Activated CD4-positive, alpha-beta memory T cell treated with anti-CD3 and anti-CD28 coated beads, Interleukin-2, amount 10 ng/mL, durations not matched to agents 7 days and 5 days (primary cell): ENCODE results near the gene SLC7A9. TPM values are rescaled to one million over a fixed set of nuclear protein-coding genes. Genes with fewer than 3 reads are reported as not detected.
"Not testable (repeated sequence)": the region's sequence is repeated elsewhere in the genome, so short reads cannot be mapped to it uniquely, and the experiment has no call there.

Experiments
- CTCF ChIA-PET: fragments of 350-600 bp; sonication (Branson Sonifier 250); formaldehyde crosslinking; loops from one replicate; lab custom pipeline; 2021; ENCODE audit warnings: antibody characterized with exemption, inconsistent platforms; lab: Charles Lee
- POLR2A ChIA-PET: fragments of 350-600 bp; sonication (Branson Sonifier 250); formaldehyde crosslinking; loops from one replicate; lab custom pipeline; 2021; ENCODE audit warnings: antibody characterized with exemption; lab: Charles Lee
- DNase-seq: peaks from one replicate; pipeline ENCODE4 v3.0.0-alpha.2; 2020
- H3K27ac Mint-ChIP-seq: one replicate; pipeline ENCODE4 v1.8.0; 2021; ENCODE audit warnings: mild to moderate bottlenecking, mixed read lengths
- H3K27me3 Mint-ChIP-seq: one replicate; pipeline ENCODE4 v1.8.0; 2021; ENCODE audit warnings: mixed read lengths
- H3K36me3 Mint-ChIP-seq: one replicate; pipeline ENCODE4 v1.8.0; 2021; ENCODE audit warnings: low read depth, mixed read lengths
- H3K4me1 Mint-ChIP-seq: one replicate; pipeline ENCODE4 v1.8.0; 2021; ENCODE audit warnings: mixed read lengths
- H3K4me3 Mint-ChIP-seq: one replicate; pipeline ENCODE4 v1.8.0; 2021; ENCODE audit warnings: mild to moderate bottlenecking, mixed read lengths
- H3K9me3 Mint-ChIP-seq: one replicate; pipeline ENCODE4 v1.8.0; 2021; ENCODE audit warnings: mixed read lengths
- total RNA-seq, 2 experiments: library from RNA; stranded (reverse); gene quantifications; one replicate each; pipeline ENCODE4 v1.2.3, GENCODE V29; 2021

SLC7A9 gene
- total RNA-seq, 2 experiments from 2014 or later: 0.20 to 0.30 TPM

DNA sequence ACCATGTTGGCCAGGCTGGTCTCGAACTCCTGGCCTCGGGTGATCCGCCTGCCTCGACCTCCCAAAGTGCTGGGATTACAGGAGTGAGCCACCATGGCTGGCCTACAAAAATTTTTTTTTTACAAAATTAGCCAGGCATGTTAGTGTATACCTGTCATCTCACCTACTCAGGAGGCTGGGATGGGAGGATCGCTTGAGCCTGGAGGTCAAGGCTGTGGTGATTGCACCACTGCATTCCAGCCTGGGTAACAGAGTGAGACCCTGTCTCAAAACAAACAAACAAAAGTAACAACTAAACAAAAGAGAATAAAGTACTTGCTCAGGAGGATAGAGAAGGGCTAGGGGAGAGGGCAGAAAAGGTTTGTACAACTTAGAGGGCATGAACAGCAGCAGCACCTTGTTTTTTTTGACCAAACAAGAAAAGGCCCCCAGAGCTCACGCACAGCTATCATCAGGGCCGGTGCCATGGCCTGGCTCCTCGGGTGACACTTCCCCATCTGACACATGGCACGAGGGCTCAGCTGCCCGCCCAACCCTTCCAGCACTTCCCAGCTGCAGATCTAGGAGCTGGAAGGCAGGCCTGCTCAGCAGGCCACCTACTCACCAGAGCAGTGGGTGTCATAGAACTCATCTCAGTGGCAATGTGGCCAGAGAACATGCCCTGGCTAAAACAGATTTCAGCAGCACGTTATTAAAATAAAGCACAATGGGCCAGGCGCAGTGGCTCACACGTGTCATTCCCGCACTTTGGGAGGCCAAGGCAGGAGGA is 8.6 kb upstream of the SLC7A9 start:
- H3K36me3 Mint-ChIP-seq: no peaks in the 10 kb centered on the region
- no peaks in the 10 kb centered on the region for H3K27me3 Mint-ChIP-seq
- peaks cover 2% of the 10 kb centered on the region for H3K4me1 Mint-ChIP-seq
- no peak for DNase-seq
- CTCF ChIA-PET: no interaction called here
- H3K27ac Mint-ChIP-seq: no peak overlapping the region
- POLR2A ChIA-PET: no interaction called here
- no peak overlapping the region for H3K4me3 Mint-ChIP-seq
- H3K9me3 Mint-ChIP-seq: no peaks in the 10 kb centered on the region

DNA sequence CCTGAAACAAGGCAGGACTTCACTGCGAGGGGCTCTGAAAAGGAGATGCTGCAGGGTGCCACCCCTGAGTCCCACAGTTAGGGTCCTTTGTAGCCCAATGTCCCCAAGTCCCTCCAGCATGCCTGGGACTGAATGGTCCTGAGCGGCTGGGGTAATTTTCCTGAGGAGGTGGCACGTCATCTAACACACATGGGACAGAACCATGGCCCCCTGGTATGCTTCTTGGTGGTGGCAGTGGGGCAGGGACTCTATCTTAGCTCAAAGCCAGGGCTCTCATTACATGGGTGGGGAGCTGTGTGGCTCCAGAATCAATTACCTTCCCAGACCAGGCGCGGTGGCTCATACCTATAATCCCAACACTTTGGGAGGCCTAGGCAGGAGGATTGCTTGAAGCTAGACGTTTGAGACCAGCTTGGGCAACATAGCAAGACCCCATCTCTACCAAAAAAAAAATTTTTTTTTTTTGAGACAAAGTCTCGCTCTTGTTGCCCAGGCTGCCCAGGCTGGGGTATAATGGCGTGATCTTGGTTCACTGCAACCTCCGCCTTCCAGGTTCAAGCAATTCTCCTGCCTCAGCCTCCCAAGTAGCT is 7.9 kb upstream of the SLC7A9 start:
- Mint-ChIP-seq H3K4me3 (no peak overlapping the region), H3K36me3 (no peaks in the 10 kb centered on the region), H3K27me3 (no peaks in the 10 kb centered on the region), H3K4me1 (peaks cover 2% of the 10 kb centered on the region), H3K27ac (no peak overlapping the region), H3K9me3 (no peaks in the 10 kb centered on the region)
- ChIA-PET CTCF (no interaction called here), POLR2A (no interaction called here)
- no peak for DNase-seq

DNA sequence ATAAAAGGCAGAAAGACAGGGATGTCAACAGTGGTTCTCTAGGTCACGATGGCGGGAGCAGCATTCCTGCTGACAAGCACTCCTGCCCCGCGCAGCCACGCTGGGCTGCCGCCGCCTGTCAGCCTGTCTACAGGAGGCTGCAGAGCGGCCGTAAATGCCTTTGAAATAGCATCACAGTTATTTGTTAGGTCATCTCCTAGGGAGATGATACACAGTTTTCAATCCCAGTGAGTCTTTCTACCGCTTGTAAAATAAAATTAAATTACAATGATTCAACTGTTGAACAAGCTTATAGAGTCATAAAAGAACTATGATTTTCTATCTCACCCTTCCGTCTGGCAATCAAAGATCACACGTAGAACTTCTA is 7.3 kb upstream of the SLC7A9 start:
- no peaks in the 10 kb centered on the region for H3K36me3 Mint-ChIP-seq
- DNase-seq: no peak
- no peaks in the 10 kb centered on the region for H3K9me3 Mint-ChIP-seq
- H3K27ac Mint-ChIP-seq: no peak overlapping the region
- CTCF ChIA-PET: no interaction called here
- POLR2A ChIA-PET: no interaction called here
- no peaks in the 10 kb centered on the region for H3K27me3 Mint-ChIP-seq
- no peak overlapping the region for H3K4me3 Mint-ChIP-seq
- H3K4me1 Mint-ChIP-seq: peaks cover 2% of the 10 kb centered on the region

DNA sequence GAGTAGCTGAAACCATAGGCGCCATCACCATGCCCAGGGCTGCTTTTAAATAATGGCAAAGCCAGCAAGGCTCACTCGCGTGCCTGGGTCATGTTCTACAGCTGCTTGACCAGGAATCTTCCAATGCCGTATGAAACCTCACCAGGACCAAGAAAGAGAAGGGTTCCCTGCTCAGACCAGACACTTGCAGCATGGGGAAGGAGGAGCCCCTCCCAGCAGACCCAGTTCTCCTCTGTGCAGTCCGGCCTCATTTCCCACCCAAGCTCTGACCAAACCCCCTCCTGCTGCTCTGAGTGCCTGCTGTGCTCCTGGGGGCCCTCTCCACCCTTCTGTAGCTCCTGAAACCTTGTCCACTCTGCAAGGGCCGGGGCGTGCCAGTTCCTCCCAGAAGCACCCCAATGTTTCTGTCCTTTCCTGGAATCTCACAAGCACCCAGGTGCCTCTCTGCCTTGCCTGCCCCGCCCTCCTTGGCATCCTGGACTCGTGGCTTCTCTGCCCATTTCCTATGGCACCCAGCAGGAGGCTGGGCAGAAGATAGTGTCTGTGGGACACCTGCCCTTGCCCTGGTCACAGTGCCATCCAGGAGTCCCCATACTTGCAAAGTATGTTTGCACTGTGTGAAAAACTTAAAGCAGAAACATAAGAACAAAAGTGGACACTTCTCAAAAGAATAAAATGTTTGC is 6.8 kb upstream of the SLC7A9 start:
- no peaks in the 10 kb centered on the region for H3K36me3 Mint-ChIP-seq
- no peak overlapping the region for H3K27ac Mint-ChIP-seq
- no peaks in the 10 kb centered on the region for H3K27me3 Mint-ChIP-seq
- ChIA-PET CTCF (no interaction called here), POLR2A (no interaction called here)
- H3K9me3 Mint-ChIP-seq: no peaks in the 10 kb centered on the region
- no peak overlapping the region for H3K4me3 Mint-ChIP-seq
- H3K4me1 Mint-ChIP-seq: peaks cover 2% of the 10 kb centered on the region
- DNase-seq: no peak

- no peak overlapping the region for H3K27ac Mint-ChIP-seq
- POLR2A ChIA-PET: no interaction called here
- H3K36me3 Mint-ChIP-seq: no peaks in the 10 kb centered on the region
- no peak for DNase-seq
- H3K27me3 Mint-ChIP-seq: no peaks in the 10 kb centered on the region
- H3K9me3 Mint-ChIP-seq: no peaks in the 10 kb centered on the region
- H3K4me3 Mint-ChIP-seq: no peak overlapping the region
- CTCF ChIA-PET: no interaction called here
- peaks cover 2% of the 10 kb centered on the region for H3K4me1 Mint-ChIP-seq
These were observed 5.9 kb upstream of the SLC7A9 start for GRCh38 chr19:32875428-32875827.

- no peaks in the 10 kb centered on the region for H3K36me3 Mint-ChIP-seq
- ChIA-PET CTCF (no interaction called here), POLR2A (no interaction called here)
- DNase-seq: no peak
- H3K4me3 Mint-ChIP-seq: no peak overlapping the region
- H3K27ac Mint-ChIP-seq: no peak overlapping the region
- no peaks in the 10 kb centered on the region for H3K27me3 Mint-ChIP-seq
- H3K9me3 Mint-ChIP-seq: no peaks in the 10 kb centered on the region
- H3K4me1 Mint-ChIP-seq: peaks cover 2% of the 10 kb centered on the region
These were observed 5.0 kb upstream of the SLC7A9 start for GRCh38 chr19:32874605-32875004.

GRCh38 chr19:32873247-32873959 is 3.8 kb upstream of the SLC7A9 start:
- no peaks in the 10 kb centered on the region for H3K36me3 Mint-ChIP-seq
- ChIA-PET POLR2A (no interaction called here), CTCF (no interaction called here)
- DNase-seq: no peak
- H3K9me3 Mint-ChIP-seq: no peaks in the 10 kb centered on the region
- H3K27me3 Mint-ChIP-seq: no peaks in the 10 kb centered on the region
- no peak overlapping the region for H3K4me3 Mint-ChIP-seq
- H3K27ac Mint-ChIP-seq: no peak overlapping the region
- peaks cover 2% of the 10 kb centered on the region for H3K4me1 Mint-ChIP-seq

DNA sequence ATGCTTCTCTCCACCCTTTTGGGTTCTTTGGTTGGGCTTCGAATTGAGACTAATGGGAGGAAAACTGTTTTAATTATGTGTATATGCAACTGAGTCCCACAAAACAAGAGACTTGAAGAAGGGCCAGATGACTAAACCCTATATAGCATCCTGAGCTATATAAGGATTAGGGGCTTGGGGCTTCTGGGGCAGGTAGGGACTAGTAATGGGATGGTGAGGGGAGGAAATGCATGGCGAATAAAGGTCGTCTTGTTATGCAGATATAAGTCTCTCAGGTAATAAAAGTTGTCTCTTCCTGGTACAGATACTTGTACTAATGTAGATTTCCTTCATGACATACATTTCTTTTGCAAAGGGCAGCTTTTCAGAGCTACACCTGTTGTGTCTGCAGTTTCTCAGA is 2.8 kb upstream of the SLC7A9 start:
- no peaks in the 10 kb centered on the region for H3K9me3 Mint-ChIP-seq
- H3K27me3 Mint-ChIP-seq: no peaks in the 10 kb centered on the region
- no peak overlapping the region for H3K4me3 Mint-ChIP-seq
- DNase-seq: no peak
- CTCF ChIA-PET: no interaction called here
- POLR2A ChIA-PET: no interaction called here
- H3K4me1 Mint-ChIP-seq: peaks cover 2% of the 10 kb centered on the region
- no peaks in the 10 kb centered on the region for H3K36me3 Mint-ChIP-seq
- no peak overlapping the region for H3K27ac Mint-ChIP-seq

DNA sequence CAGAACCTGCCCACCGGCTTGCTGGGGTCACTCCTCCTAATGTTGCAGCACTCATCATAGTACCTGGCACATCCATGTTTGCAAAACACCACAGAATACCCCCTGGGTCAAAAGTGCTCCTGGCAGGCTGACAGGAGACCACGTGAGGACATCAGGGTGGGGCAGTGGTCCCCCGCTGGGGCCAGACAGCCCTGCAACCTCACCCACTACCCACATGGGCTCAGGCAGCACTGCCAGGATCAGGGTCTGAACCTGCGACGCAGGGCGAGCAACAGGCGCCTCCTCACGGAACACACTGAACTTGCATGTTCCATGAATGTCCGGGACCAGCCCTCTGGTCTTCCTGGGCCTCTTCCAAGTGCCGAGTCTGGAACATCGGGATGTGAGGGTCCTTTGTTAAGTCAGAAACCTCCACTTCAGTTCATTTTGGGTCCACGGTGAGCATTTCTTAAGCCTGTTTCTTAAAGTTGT is 1.4 kb upstream of the SLC7A9 start:
- no peak for DNase-seq
- no peaks in the 10 kb centered on the region for H3K4me1 Mint-ChIP-seq
- no peak overlapping the region for H3K4me3 Mint-ChIP-seq
- H3K9me3 Mint-ChIP-seq: no peaks in the 10 kb centered on the region
- H3K27ac Mint-ChIP-seq: no peak overlapping the region
- CTCF ChIA-PET: no interaction called here
- no peaks in the 10 kb centered on the region for H3K27me3 Mint-ChIP-seq
- H3K36me3 Mint-ChIP-seq: no peaks in the 10 kb centered on the region
- POLR2A ChIA-PET: no interaction called here

- Mint-ChIP-seq H3K9me3 (no peaks in the 10 kb centered on the region), H3K4me3 (no peak overlapping the region), H3K27me3 (no peaks in the 10 kb centered on the region), H3K36me3 (no peaks in the 10 kb centered on the region), H3K27ac (no peak overlapping the region), H3K4me1 (no peaks in the 10 kb centered on the region)
- POLR2A ChIA-PET: no interaction called here
- CTCF ChIA-PET: no interaction called here
- no peak for DNase-seq
These were observed 503 bp upstream of the SLC7A9 start for GRCh38 chr19:32869966-32870573.

DNA sequence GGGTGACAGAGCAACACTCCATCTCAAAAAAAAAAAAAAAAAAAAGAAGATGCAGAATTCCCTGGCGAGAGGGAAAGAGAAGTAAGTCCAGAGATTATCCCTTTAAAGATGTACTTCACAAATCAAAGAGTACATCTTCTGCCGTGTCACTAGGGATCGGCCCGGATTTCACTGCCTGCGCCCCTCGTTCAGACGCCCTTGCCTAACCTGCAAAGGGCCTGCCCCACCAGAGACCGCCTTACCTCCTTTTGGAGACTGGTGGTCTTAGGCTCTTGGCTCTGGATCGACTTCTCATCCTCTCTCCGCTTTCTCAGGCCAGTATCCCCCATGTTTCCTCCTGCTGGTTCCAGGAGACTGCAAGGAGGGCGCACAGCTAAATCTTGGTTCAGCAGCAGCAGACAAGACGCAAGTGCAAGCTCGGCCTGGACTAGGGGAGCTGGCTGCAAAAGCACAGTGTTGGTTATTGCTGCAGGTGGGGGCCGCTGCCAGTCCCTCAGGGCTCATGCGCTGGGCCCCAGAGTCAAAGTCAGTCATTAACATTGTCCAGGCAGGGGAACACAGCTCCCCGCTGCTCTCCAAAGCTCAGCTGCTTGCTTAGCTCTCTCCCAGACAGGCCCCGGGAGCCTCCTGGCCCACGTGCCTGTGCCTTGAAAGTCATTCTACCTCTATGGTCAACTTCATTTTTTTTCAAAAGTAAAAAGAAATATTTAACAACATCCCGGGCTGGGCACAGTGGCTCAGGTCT is 1.2 kb downstream of the SLC7A9 start:
- no peaks in the 10 kb centered on the region for H3K9me3 Mint-ChIP-seq
- H3K4me1 Mint-ChIP-seq: no peaks in the 10 kb centered on the region
- no peak overlapping the region for H3K4me3 Mint-ChIP-seq
- no peaks in the 10 kb centered on the region for H3K27me3 Mint-ChIP-seq
- no peaks in the 10 kb centered on the region for H3K36me3 Mint-ChIP-seq
- H3K27ac Mint-ChIP-seq: no peak overlapping the region
- DNase-seq: no peak
- ChIA-PET CTCF (interaction anchor here (0.7 kb wide), 1 partner anchor 41 kb away, joined by 3 read pairs; no protein-coding TSS in a partner anchor), POLR2A (no interaction called here)

DNA sequence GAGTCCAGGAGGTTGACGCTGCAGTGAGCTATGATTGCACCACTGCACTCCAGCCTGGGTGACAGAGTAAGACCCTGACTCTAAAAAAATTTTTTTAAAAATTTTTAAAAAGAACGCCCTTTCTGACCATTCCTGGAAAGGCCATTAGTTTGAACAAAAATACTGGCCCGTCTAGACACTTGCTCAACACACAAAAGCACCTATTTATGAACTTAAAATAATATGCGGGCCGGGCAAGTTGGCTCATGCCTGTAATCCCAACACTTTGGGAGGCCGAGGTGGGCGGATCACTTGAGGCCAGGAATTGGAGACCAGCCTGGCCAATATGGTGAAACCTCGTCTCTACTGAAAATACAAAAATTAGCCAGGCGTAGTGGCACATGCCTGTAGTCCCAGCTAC is 2.1 kb downstream of the SLC7A9 start:
- DNase-seq, POLR2A ChIA-PET, CTCF ChIA-PET: not testable (repeated sequence)

More for the DNA sequence above, 2.1 kb downstream of the SLC7A9 start:
- H3K36me3 Mint-ChIP-seq, H3K27me3 Mint-ChIP-seq, H3K4me3 Mint-ChIP-seq, H3K4me1 Mint-ChIP-seq, H3K27ac Mint-ChIP-seq, H3K9me3 Mint-ChIP-seq: not testable (repeated sequence)
